ENCODE data around the gene ZNF236.

ZNF236 gene

DNA sequence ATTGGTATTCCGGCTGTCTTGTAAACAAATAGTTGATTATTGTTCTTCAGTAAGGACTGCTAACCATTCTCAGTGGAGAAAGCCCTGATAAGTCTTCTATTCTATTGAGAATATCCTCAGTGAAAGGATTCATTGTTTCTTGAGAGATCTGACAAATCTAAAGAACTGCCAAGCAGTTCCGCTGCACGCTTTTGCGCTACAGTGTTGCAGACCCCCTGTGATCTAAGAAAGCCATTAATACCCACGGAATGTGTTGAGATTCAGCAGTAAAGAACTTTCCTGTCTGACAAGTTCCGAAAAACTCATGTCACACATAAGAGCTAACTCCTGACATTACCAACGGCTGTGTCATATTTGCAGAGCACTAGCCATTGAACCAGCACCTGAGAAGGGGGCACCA lies 63.8 kb downstream of the ZNF236 start:
- TF ChIP-seq TEAD4 (IDR thresholded peaks at IDR 0.05) (peak; percentile 76), TCF12 (IDR thresholded peaks at IDR 0.05; ENCODE audit: low read depth) (peak; percentile 52; the same call in 1 of the 2 replicates), NFIC (IDR thresholded peaks at IDR 0.05) (0 out of 2 replicates have a peak, but pooled peaks have one; percentile 38), TAF1 (IDR thresholded peaks at IDR 0.05; ENCODE audit: low read depth) (no peak), RAD21 (IDR thresholded peaks at IDR 0.05; ENCODE audit: low read depth) (no peak), ZBTB7A (IDR thresholded peaks at IDR 0.05; ENCODE audit: low read depth) (no peak)
- TF ChIP-seq, protein P1, sequence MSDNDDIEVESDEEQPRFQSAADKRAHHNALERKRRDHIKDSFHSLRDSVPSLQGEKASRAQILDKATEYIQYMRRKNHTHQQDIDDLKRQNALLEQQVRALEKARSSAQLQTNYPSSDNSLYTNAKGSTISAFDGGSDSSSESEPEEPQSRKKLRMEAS (IDR thresholded peaks at IDR 0.05), result 0 out of 2 replicates have a peak, but pooled peaks have one; percentile 31
- TF ChIP-seq, protein P2, sequence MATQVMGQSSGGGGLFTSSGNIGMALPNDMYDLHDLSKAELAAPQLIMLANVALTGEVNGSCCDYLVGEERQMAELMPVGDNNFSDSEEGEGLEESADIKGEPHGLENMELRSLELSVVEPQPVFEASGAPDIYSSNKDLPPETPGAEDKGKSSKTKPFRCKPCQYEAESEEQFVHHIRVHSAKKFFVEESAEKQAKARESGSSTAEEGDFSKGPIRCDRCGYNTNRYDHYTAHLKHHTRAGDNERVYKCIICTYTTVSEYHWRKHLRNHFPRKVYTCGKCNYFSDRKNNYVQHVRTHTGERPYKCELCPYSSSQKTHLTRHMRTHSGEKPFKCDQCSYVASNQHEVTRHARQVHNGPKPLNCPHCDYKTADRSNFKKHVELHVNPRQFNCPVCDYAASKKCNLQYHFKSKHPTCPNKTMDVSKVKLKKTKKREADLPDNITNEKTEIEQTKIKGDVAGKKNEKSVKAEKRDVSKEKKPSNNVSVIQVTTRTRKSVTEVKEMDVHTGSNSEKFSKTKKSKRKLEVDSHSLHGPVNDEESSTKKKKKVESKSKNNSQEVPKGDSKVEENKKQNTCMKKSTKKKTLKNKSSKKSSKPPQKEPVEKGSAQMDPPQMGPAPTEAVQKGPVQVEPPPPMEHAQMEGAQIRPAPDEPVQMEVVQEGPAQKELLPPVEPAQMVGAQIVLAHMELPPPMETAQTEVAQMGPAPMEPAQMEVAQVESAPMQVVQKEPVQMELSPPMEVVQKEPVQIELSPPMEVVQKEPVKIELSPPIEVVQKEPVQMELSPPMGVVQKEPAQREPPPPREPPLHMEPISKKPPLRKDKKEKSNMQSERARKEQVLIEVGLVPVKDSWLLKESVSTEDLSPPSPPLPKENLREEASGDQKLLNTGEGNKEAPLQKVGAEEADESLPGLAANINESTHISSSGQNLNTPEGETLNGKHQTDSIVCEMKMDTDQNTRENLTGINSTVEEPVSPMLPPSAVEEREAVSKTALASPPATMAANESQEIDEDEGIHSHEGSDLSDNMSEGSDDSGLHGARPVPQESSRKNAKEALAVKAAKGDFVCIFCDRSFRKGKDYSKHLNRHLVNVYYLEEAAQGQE (IDR thresholded peaks at IDR 0.05; ENCODE audit: low read depth), result no peak

DNA sequence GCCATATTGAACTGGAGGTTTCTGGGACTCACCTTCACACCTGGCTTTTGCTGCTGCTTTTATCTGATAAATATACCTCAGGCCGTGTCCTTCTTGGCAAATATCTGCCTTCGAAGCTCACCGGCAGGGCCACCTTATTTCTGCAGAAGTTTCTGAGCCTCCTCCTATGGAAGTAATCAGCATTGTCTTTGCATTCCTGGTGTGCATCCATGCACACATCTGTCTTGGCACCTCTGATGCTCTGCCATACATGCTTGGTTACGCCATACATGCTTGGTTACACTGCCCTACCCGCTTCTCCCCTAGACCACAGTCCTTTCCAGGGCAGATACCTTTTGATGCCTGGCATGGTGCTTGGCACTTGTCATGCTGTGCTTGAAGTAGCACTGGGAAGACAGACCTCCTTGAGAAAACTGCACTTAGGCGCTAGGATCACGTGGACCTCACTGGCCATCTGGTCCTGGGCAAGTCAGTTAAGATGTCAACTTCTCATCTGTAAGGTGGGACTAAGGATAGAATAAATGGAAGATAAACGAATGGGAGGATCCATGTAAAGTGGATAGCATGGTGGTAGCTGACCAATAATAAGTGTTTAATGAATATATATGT lies 66.8 kb downstream of the ZNF236 start:
- TF ChIP-seq, protein P1 (IDR thresholded peaks at IDR 0.05), result peak; percentile 87
- TF ChIP-seq, protein P2 (IDR thresholded peaks at IDR 0.05; ENCODE audit: low read depth), result no peak
- TF ChIP-seq CREB1 (IDR thresholded peaks at IDR 0.05; ENCODE audit: low read depth) (no peak), TEAD4 (IDR thresholded peaks at IDR 0.05) (peak; percentile 98), EP300 (IDR thresholded peaks at IDR 0.05; ENCODE audit: borderline replicate concordance) (peak; percentile 77; the same call in 1 of the 2 replicates), TAF1 (IDR thresholded peaks at IDR 0.05; ENCODE audit: low read depth) (no peak), TCF12 (IDR thresholded peaks at IDR 0.05; ENCODE audit: low read depth) (peak; percentile 80), EGR1 (IDR thresholded peaks at IDR 0.05) (no peak), RAD21 (IDR thresholded peaks at IDR 0.05; ENCODE audit: low read depth) (peak; percentile 7; the same call in 1 of the 2 replicates), FOXM1 (IDR thresholded peaks at IDR 0.05; ENCODE audit: borderline replicate concordance, low read depth) (no peak), YY1 (IDR thresholded peaks at IDR 0.05; ENCODE audit: low read depth) (peak; percentile 56), NFIC (IDR thresholded peaks at IDR 0.05) (peak; percentile 94), ZBTB7A (IDR thresholded peaks at IDR 0.05; ENCODE audit: low read depth) (no peak), CEBPB (IDR thresholded peaks at IDR 0.05) (peak; percentile 86)
- TF ChIP-seq, protein P3, sequence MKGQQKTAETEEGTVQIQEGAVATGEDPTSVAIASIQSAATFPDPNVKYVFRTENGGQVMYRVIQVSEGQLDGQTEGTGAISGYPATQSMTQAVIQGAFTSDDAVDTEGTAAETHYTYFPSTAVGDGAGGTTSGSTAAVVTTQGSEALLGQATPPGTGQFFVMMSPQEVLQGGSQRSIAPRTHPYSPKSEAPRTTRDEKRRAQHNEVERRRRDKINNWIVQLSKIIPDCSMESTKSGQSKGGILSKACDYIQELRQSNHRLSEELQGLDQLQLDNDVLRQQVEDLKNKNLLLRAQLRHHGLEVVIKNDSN (IDR thresholded peaks at IDR 0.05), result peak; percentile 84

DNA sequence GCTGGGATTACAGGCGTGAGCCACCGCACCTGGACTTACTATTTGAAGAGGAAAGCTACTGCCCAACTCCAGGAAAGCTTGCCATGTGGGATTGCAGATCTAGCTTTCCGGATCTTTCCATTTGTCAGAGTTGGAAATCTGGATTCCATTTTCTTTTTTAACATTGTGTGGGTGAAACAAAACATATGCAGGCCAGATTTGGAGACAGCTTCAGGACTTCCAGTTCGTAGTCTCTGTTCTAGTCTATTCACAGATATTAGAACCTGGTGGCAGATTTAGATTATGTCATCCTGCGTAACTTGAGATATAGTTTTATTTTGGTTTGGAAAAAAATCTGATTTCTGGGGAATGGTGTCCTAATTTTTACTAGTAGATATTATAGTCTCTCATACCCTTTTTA lies 70.5 kb downstream of the ZNF236 start:
- TF ChIP-seq EP300 (IDR thresholded peaks at IDR 0.05; ENCODE audit: borderline replicate concordance) (no peak), YY1 (IDR thresholded peaks at IDR 0.05; ENCODE audit: low read depth) (no peak), TAF1 (IDR thresholded peaks at IDR 0.05; ENCODE audit: low read depth) (no peak), TEAD4 (IDR thresholded peaks at IDR 0.05) (no peak), CEBPB (IDR thresholded peaks at IDR 0.05) (no peak), NFIC (IDR thresholded peaks at IDR 0.05) (no peak), EGR1 (IDR thresholded peaks at IDR 0.05) (no peak), RAD21 (IDR thresholded peaks at IDR 0.05; ENCODE audit: low read depth) (no peak), TCF12 (IDR thresholded peaks at IDR 0.05; ENCODE audit: low read depth) (no peak), FOXM1 (IDR thresholded peaks at IDR 0.05; ENCODE audit: borderline replicate concordance, low read depth) (no peak), CREB1 (IDR thresholded peaks at IDR 0.05; ENCODE audit: low read depth) (no peak), ZBTB7A (IDR thresholded peaks at IDR 0.05; ENCODE audit: low read depth) (no peak)
- TF ChIP-seq, protein P1 (IDR thresholded peaks at IDR 0.05), result no peak
- TF ChIP-seq, protein P3 (IDR thresholded peaks at IDR 0.05), result no peak
- TF ChIP-seq, protein P2 (IDR thresholded peaks at IDR 0.05; ENCODE audit: low read depth), result no peak

Measured in Ishikawa (cell line).